CD14-positive monocyte (primary cell): Measurements from ENCODE around the gene CAP2. TPM values are rescaled to one million over a fixed set of nuclear protein-coding genes. Genes with fewer than 3 reads are reported as not detected.
"Not testable (repeated sequence)": the region's sequence is repeated elsewhere in the genome, so short reads cannot be mapped to it uniquely, and the experiment has no call there.

Experiments used
- DNase-seq, 3 donors: peaks; one replicate each; pipeline ENCODE4 v3.0.0-alpha.2; 2011 to 2022
- H2AFZ ChIP-seq: 2 replicates; pipeline ENCODE4 v1.6.0; 2012; ENCODE audit warnings: mild to moderate bottlenecking, low read depth, low read length, inconsistent platforms; ENCODE audit not compliant: insufficient read depth, poor library complexity, severe bottlenecking
- H3K27ac ChIP-seq, 2 donors: 1 replicate in 1 of 2; 2 replicates in 1 of 2; pipeline ENCODE4 v1.5.1; 2012 to 2013; ENCODE audit warnings: low read length in 2 of 2, control low read depth in 1 of 2, inconsistent platforms in 1 of 2, low read depth in 1 of 2, mild to moderate bottlenecking in 1 of 2
- H3K27me3 ChIP-seq, 2 donors: one replicate each; pipeline versions ENCODE4 v1.6.0 to v1.6.1; 2011 to 2013; ENCODE audit warnings: low read length in 2 of 2; ENCODE audit not compliant: control insufficient read depth in 2 of 2, insufficient read depth in 2 of 2
- H3K36me3 ChIP-seq, 2 donors: replicated peaks in 1 of 2; 1 replicate in 1 of 2; 2 replicates in 1 of 2; pipeline versions ENCODE4 v1.5.1 to v1.6.1; 2012 to 2013; ENCODE audit warnings: low read length in 2 of 2, control low read depth in 1 of 2, inconsistent platforms in 1 of 2, mild to moderate bottlenecking in 1 of 2; ENCODE audit not compliant: insufficient read depth in 2 of 2, control insufficient read depth in 1 of 2
- H3K4me1 ChIP-seq, 2 donors: 1 replicate in 1 of 2; 2 replicates in 1 of 2; pipeline versions ENCODE4 v1.5.1 to v1.6.1; 2012 to 2013; ENCODE audit warnings: low read length in 2 of 2, control low read depth in 1 of 2, inconsistent platforms in 1 of 2, mild to moderate bottlenecking in 1 of 2, moderate library complexity in 1 of 2; ENCODE audit not compliant: insufficient read depth in 2 of 2, control insufficient read depth in 1 of 2
- H3K4me2 ChIP-seq: replicated peaks from 2 replicates; pipeline ENCODE3; 2012; ENCODE audit warnings: low read length, moderate library complexity, mild to moderate bottlenecking; ENCODE audit not compliant: poor library complexity, severe bottlenecking; ENCODE audit errors: extremely low read depth
- H3K4me3 ChIP-seq, 3 experiments: fragments of 200-600 bp in 1 of 3; sonication (generic) in 1 of 3; replicated peaks in 1 of 3; 1 replicate in 2 of 3; 2 replicates in 1 of 3; pipeline ENCODE4 v1.5.1; 2011 to 2013; ENCODE audit warnings: low read length in 3 of 3, mild to moderate bottlenecking in 3 of 3, control low read depth in 2 of 3, low read depth in 2 of 3, inconsistent platforms in 1 of 3, moderate library complexity in 1 of 3
- H3K79me2 ChIP-seq: 2 replicates; pipeline ENCODE4 v1.6.0; 2012; ENCODE audit warnings: mild to moderate bottlenecking, control low read depth, inconsistent platforms, low read length, moderate library complexity; ENCODE audit not compliant: insufficient read depth
- H3K9ac ChIP-seq: 2 replicates; pipeline ENCODE4 v1.6.0; 2017; ENCODE audit warnings: low read length, mild to moderate bottlenecking; ENCODE audit not compliant: insufficient read depth, poor library complexity, severe bottlenecking
- H3K9me3 ChIP-seq, 2 donors: replicated peaks in 1 of 2; 1 replicate in 1 of 2; 2 replicates in 1 of 2; pipeline versions ENCODE4 v1.5.1 to v1.6.1; 2012 to 2013; ENCODE audit warnings: low read length in 2 of 2, control low read depth in 1 of 2; ENCODE audit not compliant: control insufficient read depth in 1 of 2, insufficient read depth in 1 of 2
- H4K20me1 ChIP-seq: 2 replicates; pipeline ENCODE4 v1.6.0; 2012; ENCODE audit warnings: mild to moderate bottlenecking, low read length, control low read depth, moderate library complexity; ENCODE audit not compliant: insufficient read depth
- H3K27ac Mint-ChIP-seq, 7 donors: one replicate each; pipeline ENCODE4 v1.8.0; 2020; ENCODE audit warnings: mild to moderate bottlenecking in 7 of 7, mixed read lengths in 7 of 7, moderate library complexity in 6 of 7, inconsistent platforms in 2 of 7
- H3K27me3 Mint-ChIP-seq, 3 donors: one replicate each; pipeline ENCODE4 v1.8.0; 2021 to 2022; ENCODE audit warnings: low read depth in 3 of 3, mild to moderate bottlenecking in 3 of 3, mixed read lengths in 3 of 3, moderate library complexity in 3 of 3, inconsistent platforms in 1 of 3
- H3K36me3 Mint-ChIP-seq, 2 donors: one replicate each; pipeline ENCODE4 v1.8.0; 2020; ENCODE audit warnings: mixed read lengths in 2 of 2, inconsistent platforms in 1 of 2, mild to moderate bottlenecking in 1 of 2
- H3K4me1 Mint-ChIP-seq: one replicate; pipeline ENCODE4 v1.8.0; 2020; ENCODE audit warnings: mild to moderate bottlenecking, mixed read lengths
- H3K4me3 Mint-ChIP-seq, 2 donors: one replicate each; pipeline ENCODE4 v1.8.0; 2020; ENCODE audit warnings: mild to moderate bottlenecking in 2 of 2, mixed read lengths in 2 of 2, moderate library complexity in 1 of 2
- H3K9me3 Mint-ChIP-seq, 7 donors: one replicate each; pipeline ENCODE4 v1.8.0; 2020 to 2022; ENCODE audit warnings: mixed read lengths in 7 of 7, mild to moderate bottlenecking in 6 of 7, moderate library complexity in 6 of 7, inconsistent platforms in 2 of 7
- WGBS: methylation state at CpG from one replicate; pipeline ENCODE4 v1.1.5; 2013; ENCODE audit warnings: missing lambda C conversion rate; ENCODE audit not compliant: insufficient coverage; 5-methylcytosine and 5-hydroxymethylcytosine counted together
- intact Hi-C, 2 donors: fragments of 100-400 bp; cut with micrococcal nuclease; formaldehyde crosslinking; loops; one replicate each; pipeline versions ENCODE4 v1.15.0 to v1.15.1; 2023
- polyA plus RNA-seq, 3 donors: library from polyadenylated mRNA; depleted of rRNA in 1 of 3; unstranded in 2 of 3; stranded (reverse) in 1 of 3; fragments of 300-500 nt in 2 of 3; fragments of >200 nt in 1 of 3; fragmentation: Illumina TruSeq in 2 of 3; gene quantifications; 1 replicate in 2 of 3; 2 replicates in 1 of 3; pipeline ENCODE4 v1.2.3, GENCODE V29; 2012 to 2021
- TF ChIP-seq, protein P1 (sequence below): fragments of 200-600 bp; IDR thresholded peaks from one replicate; pipeline ENCODE4 v1.8.0; 2022; ENCODE audit warnings: antibody characterized with exemption, mild to moderate bottlenecking

CAP2 gene
- polyA plus RNA-seq, 3 donors = not detected

DNA sequence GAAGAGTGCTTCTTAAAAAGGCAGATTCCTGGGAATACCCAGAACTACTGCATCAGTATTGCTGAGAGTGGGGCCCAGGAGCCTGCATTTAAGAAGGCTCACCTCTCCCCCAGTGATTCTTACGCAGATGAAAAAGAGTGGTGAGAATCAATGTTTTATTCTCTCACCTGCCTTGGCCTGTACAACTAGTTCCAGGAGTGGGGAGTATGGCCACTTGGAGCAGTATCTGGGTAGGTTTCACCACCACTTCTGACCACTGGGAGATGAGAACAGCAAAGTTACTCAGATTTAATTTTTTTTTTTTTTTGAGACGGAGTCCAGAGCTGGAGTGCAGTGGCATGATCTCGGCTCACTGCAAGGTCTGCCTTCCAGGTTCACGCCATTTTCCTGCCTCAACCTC, 16.9 kb downstream of the CAP2 start:
- Mint-ChIP-seq H3K27ac (no peak overlapping the region), H3K9me3 (peaks cover 7 to 19% (median 8%) of the 10 kb centered on the region in 7 donors), H3K4me1 (no peaks in the 10 kb centered on the region), H3K4me3 (no peak overlapping the region), H3K36me3 (no peaks in the 10 kb centered on the region), H3K27me3 (peaks cover 0 to 1% (median 0%) of the 10 kb centered on the region in 3 donors)
- TF ChIP-seq, protein P1, sequence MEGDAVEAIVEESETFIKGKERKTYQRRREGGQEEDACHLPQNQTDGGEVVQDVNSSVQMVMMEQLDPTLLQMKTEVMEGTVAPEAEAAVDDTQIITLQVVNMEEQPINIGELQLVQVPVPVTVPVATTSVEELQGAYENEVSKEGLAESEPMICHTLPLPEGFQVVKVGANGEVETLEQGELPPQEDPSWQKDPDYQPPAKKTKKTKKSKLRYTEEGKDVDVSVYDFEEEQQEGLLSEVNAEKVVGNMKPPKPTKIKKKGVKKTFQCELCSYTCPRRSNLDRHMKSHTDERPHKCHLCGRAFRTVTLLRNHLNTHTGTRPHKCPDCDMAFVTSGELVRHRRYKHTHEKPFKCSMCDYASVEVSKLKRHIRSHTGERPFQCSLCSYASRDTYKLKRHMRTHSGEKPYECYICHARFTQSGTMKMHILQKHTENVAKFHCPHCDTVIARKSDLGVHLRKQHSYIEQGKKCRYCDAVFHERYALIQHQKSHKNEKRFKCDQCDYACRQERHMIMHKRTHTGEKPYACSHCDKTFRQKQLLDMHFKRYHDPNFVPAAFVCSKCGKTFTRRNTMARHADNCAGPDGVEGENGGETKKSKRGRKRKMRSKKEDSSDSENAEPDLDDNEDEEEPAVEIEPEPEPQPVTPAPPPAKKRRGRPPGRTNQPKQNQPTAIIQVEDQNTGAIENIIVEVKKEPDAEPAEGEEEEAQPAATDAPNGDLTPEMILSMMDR = no peak
- H3K79me2 ChIP-seq = no peaks in the 10 kb centered on the region
- peaks cover 0 to 7% of the 10 kb centered on the region in 2 donors for H3K9me3 ChIP-seq
- no peak overlapping the region for H2AFZ ChIP-seq
- H3K36me3 ChIP-seq = no peaks in the 10 kb centered on the region
- H3K4me3 ChIP-seq = no peak overlapping the region
- no peaks in the 10 kb centered on the region for H4K20me1 ChIP-seq
- no peak overlapping the region for H3K9ac ChIP-seq
- H3K27me3 ChIP-seq = no peaks in the 10 kb centered on the region
- H3K4me2 ChIP-seq = no peak overlapping the region
- intact Hi-C loops = no loop called here
- H3K27ac ChIP-seq = no peak overlapping the region
- WGBS = 100% methylated on average over 3 of the region's 4 CpGs
- no peaks in the 10 kb centered on the region for H3K4me1 ChIP-seq
- no peak for DNase-seq

DNA sequence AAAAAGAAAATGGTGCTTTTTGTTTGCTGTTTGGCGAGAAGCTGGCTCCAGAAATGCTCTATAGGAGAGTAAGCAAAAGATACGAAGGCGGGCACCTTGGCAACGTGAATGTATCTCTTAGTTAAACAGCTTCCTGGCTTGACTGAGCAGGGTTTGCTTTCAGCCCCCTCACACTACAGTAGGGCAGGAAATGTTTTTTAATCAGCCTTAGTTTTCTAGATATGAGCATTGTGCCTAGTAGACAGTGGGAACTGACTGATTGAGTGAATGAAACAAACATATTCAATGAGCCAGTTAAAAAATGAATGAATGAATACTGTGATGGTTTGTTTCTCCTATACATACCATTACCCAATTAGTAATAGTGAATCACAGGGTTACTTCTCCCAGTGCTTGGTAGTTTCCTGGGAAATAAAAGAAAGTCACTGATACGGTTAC, 19.9 kb downstream of the CAP2 start:
- no peak for DNase-seq
- 80% methylated on average over 1 of the region's 5 CpGs for WGBS
- Mint-ChIP-seq H3K36me3 (no peaks in the 10 kb centered on the region), H3K4me1 (no peaks in the 10 kb centered on the region), H3K27ac (no peak overlapping the region), H3K4me3 (no peak overlapping the region), H3K9me3 (peaks cover 7 to 15% (median 8%) of the 10 kb centered on the region in 7 donors), H3K27me3 (peaks cover 3 to 4% (median 4%) of the 10 kb centered on the region in 3 donors)
- TF ChIP-seq, protein P1 = no peak
- Histone ChIP-seq H3K4me2 (no peak overlapping the region), H4K20me1 (no peaks in the 10 kb centered on the region), H3K9me3 (peaks cover 0 to 7% of the 10 kb centered on the region in 2 donors), H3K79me2 (no peaks in the 10 kb centered on the region), H3K4me1 (no peaks in the 10 kb centered on the region), H3K27me3 (no peaks in the 10 kb centered on the region), H3K36me3 (no peaks in the 10 kb centered on the region), H3K4me3 (no peak overlapping the region), H2AFZ (no peak overlapping the region), H3K9ac (no peak overlapping the region), H3K27ac (no peak overlapping the region)
- intact Hi-C loops = no loop called here

DNA sequence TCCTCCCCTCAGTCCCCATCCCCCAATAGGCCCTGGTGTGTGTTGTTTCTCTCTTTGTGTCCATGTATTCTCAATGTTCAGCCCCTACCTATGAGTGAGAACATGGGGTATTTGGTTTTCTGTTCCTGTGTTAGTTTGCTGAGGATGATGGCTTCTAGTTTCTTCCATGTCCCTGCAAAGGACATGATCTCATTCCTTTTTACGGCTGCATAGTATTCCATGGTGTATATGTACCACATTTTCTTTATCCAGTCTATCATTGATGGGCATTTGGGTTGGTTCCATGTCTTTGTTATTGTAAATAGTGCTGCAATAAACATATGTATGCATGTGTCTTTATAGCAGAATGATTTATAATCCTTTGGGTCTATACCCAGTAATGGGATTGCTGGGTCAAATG, 21.0 kb downstream of the CAP2 start:
- H3K27ac ChIP-seq, H3K79me2 ChIP-seq, H3K9me3 ChIP-seq, H3K27ac Mint-ChIP-seq, H3K36me3 ChIP-seq, H4K20me1 ChIP-seq, H3K4me3 ChIP-seq, DNase-seq, H3K4me2 ChIP-seq, H3K4me3 Mint-ChIP-seq, H3K27me3 Mint-ChIP-seq, H3K27me3 ChIP-seq, H3K36me3 Mint-ChIP-seq, H2AFZ ChIP-seq, intact Hi-C loops, H3K4me1 ChIP-seq, H3K9ac ChIP-seq, H3K4me1 Mint-ChIP-seq: not testable (repeated sequence)
- H3K9me3 Mint-ChIP-seq = peaks cover 6 to 13% (median 8%) of the 10 kb centered on the region in 7 donors
- WGBS = no CpG with 5 or more reads among the region's 1 CpG
